GM23248 (cell line): ENCODE measurements around the gene RALGDS.

Source experiments
- EZH2 ChIP-seq: fragments of 200-600 bp; sonication (generic); IDR thresholded peaks from 2 replicates; pipeline ENCODE4 v1.6.1; 2018; ENCODE audit warnings: antibody characterized with exemption, mild to moderate bottlenecking; ENCODE audit not compliant: insufficient read depth, poor library complexity, severe bottlenecking
- EZH2phosphoT487 ChIP-seq: fragments of 200-600 bp; sonication (generic); IDR thresholded peaks from 2 replicates; pipeline ENCODE4 v1.6.1; 2018; ENCODE audit warnings: antibody characterized with exemption, moderate library complexity, mild to moderate bottlenecking, low read depth; ENCODE audit not compliant: insufficient read depth

- TF ChIP-seq EZH2 (no peak), EZH2phosphoT487 (no peak)
Observed at GRCh38 chr9:133124123-133124906, 3.3 kb upstream of the RALGDS start.
